Measurements from ENCODE around the gene WNK1.
"Not testable (repeated sequence)": the region's sequence is repeated elsewhere in the genome, so short reads cannot be mapped to it uniquely, and the experiment has no call there.

Gene WNK1

DNA sequence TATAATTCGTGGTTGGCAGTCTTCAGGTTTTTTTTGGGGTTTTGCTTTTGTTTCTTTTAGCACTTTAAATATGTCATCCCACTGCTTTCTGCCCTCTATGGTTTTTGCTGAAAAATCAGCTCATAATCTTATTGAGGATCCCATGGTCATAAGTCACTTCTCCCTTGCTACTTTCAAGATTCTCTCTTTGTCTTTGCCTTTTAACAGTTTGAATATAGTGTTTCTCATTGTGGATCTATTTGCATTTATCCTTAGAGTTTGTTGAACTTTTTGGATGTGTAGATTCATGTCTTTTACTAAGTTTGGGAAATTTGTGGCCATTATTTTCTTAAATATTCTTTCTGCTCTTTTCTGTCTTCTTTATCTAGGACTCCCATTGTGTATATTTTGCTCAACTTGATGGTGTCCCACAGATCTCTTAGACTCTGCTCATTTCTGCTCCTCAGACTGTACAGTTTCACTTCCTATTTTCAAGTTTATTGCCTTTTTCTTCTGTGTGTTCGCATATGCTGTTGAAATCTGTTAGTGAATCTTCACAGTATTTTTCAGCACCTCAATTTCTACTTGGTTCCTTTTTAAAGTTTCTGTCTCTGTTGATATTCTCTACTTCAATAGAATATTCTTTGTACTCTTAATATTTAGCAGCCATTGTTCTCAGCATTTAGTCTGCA lies 70.8 kb downstream of the WNK1 start:
- no peak for DNase-seq

DNA sequence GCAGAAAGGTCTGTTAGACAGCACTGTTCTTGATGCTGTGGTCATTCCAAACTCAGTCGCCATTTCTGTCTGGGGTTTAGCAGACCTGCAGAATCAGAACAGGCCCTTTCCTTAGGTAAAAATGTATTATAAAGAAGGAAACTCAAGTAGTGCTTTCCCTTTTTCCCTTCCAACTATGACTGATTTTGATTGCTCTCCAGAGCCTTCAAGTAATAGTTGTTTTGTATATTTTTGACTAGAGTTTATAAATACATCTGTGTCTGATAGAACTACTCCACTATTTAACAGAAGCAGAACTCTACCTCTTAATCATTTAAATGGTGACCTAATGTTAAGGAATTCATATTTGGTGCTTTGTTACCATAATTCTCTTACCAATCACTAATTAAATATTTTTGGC lies 74.0 kb downstream of the WNK1 start:
- DNase-seq, result no peak

DNA sequence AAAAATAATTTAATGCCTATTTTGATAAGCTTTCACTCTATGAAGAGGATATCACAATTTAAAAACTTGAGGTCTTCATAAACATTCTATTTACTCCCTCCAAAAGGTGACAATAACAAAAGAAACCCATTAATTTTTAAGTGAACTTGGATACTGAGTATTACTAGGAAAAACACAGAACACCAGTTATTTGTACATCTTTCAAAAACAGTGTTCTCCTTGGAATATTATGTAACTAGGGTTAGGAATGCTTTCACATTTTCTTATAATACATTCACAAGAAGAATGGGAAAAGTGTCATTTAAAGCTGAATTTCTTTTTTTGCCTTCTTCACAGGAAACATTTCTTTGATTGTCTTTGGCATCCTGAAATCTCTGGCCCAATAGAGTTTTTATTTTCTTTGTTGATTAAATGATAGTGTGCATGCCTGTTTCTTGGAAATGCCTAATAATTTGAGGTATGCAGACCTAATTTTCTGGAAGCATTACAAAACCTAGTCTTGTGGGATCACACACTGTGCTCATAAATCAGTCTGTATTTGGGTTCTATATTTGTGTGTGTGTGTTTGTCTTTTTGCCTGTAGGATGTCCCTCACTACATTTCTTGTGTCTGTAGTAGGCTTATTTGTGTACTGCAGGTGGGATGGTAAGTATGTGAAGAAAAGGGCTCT lies 76.5 kb downstream of the WNK1 start:
- DNase-seq, result no peak

DNA sequence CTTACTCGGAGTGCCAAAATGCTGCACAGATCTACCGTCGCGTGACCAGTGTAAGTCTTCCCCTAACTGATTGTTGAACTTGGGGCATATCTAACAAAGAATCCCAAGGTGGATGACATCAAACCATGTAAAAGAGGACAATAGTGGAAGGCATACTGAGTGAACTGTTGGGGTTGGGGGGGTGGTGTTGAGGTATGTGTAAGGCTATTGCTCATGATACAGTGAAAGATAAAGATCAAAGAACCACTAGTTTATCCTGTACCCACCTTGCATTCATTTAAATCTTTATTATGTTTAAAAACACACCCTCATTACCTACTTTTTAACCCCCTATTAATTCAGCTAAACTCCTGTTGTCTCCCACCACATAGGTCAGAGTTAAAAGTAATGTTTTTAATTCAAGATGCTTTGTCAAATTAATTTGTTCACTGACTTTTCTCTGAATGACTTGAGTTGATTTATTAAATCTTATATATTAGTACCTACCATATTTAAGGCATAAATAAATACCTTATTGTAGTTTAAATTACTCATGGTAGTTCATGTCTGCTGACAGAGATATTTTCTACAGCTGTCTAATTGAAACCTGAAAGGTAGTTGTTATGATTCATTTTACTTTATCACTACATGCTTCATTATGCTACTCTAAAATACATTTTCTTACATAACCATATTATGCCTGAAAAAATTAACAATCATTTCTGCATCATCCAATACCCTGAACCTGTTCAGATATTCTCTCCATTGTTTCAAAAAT lies 77.9 kb downstream of the WNK1 start:
- no peak for DNase-seq

DNA sequence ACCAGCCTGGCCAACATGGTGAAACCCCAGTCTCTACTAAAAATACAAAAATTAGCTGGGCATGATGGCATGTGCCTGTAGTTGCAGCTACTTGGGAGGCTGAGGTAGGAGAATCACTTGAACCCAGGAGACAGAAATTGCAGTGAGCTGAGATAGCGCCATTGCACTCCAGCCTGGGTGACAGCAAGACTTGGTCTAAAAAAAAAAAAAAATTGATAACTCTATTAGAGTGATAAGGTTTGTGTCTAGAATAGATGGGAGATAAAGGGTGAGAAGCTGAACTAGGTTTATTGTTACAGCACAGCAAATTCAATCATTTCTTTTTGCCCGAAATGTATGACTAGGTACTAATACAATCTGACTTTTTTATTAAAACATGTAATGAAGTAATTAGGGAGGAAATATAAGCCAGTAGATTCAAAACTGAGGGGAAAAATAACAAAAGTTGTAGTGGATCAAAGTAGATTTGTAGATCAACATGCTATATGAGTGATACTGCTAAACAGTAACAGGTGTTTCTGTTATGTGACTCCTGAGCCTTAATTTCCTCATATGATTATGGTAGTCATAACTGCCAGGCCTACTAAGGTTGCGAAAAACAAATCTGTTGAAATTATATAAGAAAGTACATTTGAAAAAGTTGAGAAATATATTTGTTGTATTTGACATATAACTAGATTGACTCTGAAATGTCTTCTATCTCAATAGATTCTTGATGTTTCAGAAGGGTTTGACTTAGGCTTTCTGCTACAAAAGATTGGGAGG lies 83.6 kb downstream of the WNK1 start:
- DNase-seq, result no peak

- no peak for DNase-seq
Observed at GRCh38 chr12:836952-837351, 84.6 kb downstream of the WNK1 start.

DNA sequence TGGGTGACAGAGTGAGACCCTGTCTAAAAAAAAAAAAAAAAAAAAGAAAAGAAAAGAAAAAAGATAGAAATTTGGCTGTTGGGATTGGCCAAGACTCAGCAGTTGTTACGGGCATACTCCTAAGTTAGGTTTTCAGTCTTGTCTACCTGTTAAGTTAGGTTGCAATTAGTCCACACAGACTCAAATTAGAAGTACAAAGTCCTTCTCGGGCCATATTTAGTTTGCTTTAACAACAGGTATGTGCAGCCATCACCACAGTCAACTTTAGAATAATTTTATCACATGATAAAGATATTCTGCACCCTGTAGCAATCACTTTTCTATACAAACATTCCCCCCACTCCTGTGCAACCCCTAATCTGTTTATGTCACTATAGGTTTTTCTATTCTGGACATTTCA lies 85.2 kb downstream of the WNK1 start:
- no peak for DNase-seq

DNA sequence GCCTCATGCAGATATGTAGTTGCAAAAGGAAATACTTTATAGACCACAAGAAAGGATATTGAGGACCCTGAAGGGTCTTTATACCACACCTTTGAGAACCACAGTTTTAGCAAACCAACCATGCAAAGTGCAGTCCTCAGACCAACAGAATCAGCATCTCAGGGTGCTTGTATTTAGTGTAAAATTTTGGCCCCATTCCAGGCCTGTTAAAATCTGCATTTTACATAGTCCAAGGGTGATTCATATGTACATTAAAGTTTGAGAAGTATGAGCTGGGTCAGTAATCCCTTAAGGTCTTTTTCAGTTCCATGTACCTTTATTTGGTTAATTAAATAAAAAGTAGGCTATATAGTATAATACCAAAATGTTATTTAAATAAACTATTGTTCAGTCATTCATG lies 91.2 kb downstream of the WNK1 start:
- DNase-seq, result no peak

DNA sequence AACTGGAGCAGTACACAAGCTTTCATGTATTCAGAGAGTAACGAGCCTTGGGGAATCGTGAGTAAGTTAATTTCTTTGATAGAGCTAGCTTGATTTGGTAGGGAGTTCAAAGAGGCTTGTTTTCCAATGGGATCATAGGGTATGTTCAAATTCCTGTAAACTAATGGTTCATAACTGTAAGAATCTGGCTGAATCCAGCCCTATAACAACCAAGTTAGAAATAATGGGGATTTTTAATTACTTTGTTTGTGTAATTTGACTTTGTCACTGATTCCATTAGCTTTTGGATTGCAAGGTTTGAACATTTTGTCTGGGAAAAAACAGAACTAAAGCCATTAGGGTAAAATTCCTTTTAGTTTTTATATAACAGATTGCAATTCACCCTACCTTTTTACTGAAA lies 94.0 kb downstream of the WNK1 start:
- DNase-seq, result no peak

GRCh38 chr12:848173-848865 lies 95.9 kb downstream of the WNK1 start:
- no peak for DNase-seq

- DNase-seq, result no peak
Observed at GRCh38 chr12:848882-849527, 96.6 kb downstream of the WNK1 start.

GRCh38 chr12:849733-850437 lies 97.5 kb downstream of the WNK1 start:
- not testable (repeated sequence) for DNase-seq

- no peak for DNase-seq
Observed at GRCh38 chr12:851343-851742, 99.0 kb downstream of the WNK1 start.

- no peak for DNase-seq
Observed at GRCh38 chr12:851913-852312, 99.5 kb downstream of the WNK1 start.

GRCh38 chr12:852864-853263 lies 100.5 kb downstream of the WNK1 start:
- no peak for DNase-seq

DNA sequence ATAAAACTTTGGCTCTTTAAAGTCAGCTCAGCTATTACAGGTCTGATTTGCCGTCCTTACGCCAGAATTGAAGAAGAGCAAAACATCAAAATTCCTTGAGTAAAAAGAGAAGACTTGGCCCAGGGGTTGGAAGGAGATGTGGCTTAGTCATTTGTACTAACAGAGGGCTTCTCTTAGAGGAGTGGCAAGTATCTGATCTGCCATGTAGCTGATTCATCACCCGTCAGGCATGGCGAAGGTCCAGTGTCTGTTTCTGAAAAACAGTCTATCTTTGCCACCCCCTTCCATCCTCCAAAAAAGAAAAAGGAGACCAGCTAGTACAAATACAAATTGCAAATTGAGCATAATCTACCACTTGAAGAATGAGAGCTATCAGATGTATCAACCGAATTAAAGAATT lies 105.2 kb downstream of the WNK1 start:
- no peak for DNase-seq

DNA sequence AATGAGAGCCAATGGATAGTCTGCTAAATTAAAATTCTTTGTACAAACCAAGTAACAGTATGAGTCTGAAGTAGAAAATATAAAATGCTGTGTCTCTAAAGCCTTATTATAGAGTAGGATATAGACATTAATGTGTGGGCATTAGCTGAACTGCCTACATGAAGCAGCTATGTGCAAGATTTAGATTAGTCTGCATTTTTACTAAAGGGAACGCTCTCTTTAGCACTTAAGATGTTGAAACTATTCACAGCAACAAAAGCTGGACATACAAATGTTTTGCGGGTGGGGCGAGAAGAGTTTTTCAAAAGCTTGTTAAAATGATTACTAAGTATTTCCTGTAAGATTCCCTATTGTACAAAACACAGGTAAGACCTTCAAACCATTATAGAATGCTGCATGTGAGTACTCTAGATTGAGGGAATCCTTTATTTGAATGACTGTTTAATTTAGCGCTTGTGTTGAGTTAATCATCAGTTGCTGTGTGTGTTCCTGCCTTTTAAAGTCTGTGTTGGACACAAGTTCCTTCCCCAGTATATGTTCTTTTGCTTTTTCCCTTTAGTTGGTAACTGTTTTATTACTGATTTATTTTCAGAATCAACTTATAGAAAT lies 110.0 kb downstream of the WNK1 start:
- no peak for DNase-seq

- DNase-seq, result no peak
Observed at GRCh38 chr12:863285-863684, 110.9 kb downstream of the WNK1 start.

- DNase-seq, result no peak
Observed at GRCh38 chr12:865614-866013, 113.2 kb downstream of the WNK1 start.

- no peak for DNase-seq
Observed at GRCh38 chr12:867905-868304, 115.5 kb downstream of the WNK1 start.

GRCh38 chr12:868722-869121 lies 116.3 kb downstream of the WNK1 start:
- no peak for DNase-seq
